ENCODE measurements around the gene SPRY4.
"Not testable (repeated sequence)": the region's sequence is repeated elsewhere in the genome, so short reads cannot be mapped to it uniquely, and the experiment has no call there.

Gene SPRY4

DNA sequence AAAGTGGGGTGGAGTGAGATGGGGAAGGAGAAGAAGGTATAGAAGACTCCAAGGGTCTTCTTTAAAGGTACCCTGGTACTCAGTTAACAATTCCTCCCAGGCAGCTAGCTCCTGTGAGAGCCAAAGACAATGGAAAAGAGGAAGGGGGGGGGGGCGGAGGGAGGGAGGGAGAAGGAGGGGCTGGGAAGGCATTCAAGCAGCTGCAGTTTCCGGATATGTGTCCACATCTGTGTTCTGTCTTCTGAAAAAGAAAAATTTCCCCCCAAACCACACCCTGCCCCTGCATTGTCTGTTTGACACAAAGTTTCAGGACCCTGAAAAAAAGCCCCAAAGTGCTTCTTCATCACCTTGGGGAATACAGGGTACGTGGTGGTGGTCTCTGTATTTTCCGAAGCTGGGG, 11.1 kb downstream of the SPRY4 start:
- DNase-seq = no peak

DNA sequence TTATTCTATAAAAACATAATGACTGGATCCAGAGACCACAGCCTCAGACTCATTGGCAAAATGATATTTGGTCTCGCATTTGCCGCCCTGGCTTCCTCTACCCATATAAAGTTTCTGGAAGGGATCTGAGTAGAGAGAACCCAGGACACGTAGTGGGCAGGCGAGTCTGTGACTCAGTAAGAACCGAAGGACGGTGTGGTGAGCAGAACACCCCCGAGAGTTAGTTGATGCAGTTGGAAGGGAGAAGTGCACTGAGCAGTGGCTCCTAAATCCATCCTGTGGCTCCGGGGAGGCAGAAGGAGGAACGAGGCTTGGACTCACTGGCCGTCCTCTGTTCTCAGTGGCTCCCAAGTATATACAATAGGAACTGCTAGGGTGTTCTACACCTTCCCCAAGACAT, 11.5 kb downstream of the SPRY4 start:
- no peak for DNase-seq

DNA sequence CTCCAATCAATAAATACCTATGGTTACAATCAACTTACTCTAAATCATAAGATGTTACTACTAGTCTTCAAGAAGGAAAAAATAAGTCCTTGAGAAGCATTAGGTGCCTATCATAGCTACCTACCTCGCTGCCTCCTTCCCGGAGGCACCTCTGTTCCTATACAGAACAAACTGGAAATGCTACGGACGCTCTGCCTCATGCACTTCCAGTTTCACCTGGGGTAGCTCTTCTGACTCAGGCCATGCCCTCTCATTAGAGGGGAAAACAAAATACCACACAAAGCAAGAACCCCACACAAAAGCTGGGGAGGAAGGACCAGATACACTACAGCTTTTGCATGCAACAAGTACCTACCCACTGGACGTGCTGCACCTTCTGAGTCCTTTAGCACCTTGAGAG, 12.4 kb downstream of the SPRY4 start:
- no peak for DNase-seq

DNA sequence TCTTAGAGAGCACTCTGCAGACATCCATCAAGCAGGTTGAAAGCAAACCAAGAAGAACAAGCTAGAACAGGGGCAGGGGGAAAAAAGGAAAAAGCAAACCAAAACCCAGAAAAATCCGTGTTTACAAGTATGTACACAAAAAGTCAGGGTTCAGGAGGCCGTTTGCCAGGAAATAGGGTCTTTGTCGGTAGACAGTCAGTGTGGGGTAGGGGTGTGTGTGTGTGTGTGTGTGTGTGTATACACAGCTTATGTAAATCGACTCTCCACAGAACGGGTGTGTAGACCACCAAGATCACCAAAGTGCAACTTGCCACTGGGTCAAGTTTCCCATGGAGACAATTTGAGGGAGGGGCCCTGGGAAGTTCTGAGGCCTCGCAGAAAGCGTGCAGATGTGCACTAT, 13.1 kb downstream of the SPRY4 start:
- DNase-seq = no peak

DNA sequence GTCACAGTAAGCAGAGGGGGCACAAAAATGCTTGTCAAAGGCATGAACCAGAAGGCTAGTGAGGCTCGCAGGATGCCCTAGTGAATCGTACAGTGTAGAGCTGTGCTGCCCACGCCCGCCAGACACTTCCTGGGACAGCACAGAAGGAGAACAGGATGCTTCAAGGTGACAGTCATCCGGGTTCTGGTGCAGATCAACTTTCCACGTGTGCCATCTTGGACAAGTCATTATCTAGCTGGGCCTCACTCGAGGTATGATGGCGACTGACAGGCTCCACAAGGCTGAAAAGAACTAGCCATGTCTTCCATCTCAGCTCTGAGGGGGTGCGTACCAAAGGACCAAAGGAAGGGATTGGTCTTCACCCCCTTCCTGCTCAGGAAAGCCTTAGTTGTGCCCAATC, 14.0 kb downstream of the SPRY4 start:
- DNase-seq = no peak

DNA sequence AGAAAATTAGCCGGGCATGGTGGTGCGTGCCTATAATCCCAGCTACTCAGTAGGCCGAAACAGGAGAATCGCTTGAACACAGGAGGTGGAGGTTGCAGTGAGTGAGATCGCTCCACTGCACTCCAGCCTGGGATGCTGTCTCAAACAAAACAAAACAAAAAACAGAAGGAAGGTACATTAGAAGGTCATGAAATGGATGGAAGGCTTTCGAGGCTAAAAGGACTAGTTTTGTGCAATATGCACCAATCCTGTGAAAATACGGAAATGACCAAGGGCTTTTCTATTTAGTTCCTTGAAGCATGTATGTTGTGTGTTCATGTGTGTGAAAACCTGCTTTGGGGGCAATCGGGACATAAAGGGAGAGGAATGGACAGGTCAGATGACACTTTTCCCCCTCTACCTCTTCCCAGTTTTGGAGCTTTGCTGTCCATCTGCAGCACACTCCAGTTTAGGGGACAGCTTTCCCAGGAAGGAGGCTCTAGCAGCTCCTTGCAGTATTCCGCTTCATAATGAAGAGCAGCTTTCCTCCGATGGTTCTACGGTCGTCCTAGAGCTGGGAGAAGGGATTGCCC, 15.0 kb downstream of the SPRY4 start:
- no peak for DNase-seq

DNA sequence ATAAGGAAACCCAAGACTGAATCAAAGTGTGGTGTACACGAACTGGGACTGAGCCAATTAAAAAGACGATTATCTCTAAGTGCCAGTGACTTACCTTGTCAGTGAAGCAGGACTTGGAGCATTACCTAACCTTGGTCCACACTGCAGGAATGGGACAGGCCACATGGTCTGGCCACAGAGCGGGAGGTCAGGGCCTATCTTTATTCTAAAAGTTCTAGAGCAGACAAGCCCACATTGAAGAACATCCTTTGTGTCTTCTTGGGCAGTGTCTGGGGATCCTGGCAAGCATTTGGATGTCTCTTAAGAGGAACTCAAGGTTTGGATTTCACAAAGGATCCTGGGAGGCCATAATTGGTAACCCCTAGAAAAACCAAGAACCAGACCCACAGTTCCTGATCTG, 16.5 kb downstream of the SPRY4 start:
- no peak for DNase-seq

DNA sequence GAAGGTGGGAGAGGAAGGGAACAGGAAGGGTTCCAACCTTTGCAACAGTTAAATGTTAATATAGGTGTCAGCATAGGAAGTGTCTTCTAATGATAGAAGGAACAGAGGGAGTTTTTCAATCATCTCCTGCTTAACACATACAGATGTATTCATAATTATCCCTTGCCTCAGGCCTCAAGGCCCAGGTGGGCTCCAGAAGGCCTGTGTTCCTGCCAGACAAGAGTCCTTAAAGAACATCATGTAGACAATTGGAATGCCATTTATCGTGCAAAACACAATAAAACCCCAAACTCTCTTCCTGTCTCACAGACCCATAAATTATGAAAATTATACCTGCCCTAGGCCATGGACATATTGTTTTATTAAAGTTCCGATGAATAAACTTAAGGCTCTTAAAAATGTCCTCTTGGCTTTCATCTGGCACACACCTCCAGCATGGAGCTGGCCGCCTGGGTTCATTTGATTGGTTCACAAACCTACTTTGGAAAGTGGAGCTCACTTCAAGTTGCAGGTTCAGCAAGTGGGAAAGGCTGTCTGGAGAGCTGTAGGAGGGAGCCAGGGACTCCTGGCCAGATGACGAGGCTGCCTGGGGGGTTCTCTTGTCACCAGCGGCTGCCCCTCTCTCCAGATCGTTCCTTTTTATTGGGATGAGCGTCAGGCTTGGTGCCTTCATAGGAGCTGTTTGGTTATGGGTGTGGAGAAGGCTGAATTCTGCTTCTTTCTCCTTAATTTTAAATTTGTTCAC, 17.5 kb downstream of the SPRY4 start:
- no peak for DNase-seq

DNA sequence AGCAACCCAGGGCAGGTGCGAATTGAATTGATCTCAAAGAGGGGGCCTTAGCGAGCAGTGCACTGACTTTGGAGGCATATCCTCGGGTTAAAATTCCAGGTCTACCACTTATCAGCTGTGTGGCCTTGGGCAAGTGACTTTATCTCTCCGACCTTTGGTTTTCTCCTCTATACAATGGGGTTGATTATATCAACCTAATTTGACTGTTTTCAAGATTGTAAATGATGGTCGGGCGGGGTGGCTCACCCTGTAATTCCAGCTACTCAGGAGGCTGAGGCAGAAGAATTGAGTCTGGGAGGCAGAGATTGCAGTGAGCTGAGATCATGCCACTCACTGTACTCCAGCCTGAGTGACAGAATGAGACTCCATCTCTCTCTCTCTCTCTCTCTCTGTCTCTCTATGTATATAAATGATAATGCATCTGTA, 18.7 kb downstream of the SPRY4 start:
- DNase-seq = no peak

DNA sequence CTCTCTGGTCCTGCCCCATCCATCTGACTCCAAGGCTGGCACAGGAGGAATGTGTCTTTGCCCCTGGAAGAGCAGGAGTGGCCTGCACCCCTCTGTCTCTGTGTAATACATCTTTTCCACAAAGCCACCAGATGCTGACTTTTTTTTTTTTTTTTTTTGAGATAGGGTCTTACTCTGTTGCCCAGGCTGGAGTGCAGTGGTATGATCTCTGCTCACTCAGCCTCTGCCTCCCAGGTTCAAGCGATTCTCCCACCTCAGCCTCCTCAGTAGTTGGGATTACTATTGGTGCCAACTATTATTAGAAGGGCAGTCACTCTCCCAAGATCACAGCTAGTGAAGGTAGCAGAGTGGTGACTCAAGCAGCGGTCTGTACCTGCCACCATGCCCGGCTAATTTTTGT, 19.6 kb downstream of the SPRY4 start:
- DNase-seq = no peak

DNA sequence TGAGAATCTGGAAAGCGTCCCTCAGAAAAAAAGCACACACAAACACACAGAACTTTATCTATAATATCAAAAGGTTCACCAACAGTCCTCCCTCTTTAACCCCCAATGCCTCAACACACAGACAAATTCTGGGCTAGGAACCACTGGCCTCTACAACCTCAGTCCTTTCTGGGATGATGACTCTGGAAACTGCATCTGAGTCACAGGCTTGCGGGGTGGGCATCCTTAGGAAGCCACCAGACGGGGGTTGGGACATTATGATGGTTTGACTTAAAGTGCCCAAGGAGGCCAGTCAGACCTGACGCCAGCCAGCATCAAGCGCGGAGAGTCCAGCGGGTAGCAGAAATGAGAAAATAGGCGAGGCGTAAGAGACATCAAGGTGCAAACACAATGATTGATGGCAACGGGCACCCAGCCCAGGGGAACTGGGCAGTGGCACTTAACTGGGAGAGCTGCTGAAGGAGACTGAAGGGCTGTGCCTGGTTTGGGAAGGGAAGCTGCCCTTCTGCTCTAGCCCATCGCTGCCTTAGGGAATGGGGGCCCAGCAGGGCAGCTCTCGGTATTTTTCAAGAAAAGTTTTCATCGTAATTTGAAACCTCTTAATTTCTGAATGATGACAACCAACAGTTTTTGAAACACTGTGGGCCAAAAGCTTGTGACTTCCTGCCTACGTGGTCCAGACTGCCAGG, 20.7 kb downstream of the SPRY4 start:
- DNase-seq = no peak

DNA sequence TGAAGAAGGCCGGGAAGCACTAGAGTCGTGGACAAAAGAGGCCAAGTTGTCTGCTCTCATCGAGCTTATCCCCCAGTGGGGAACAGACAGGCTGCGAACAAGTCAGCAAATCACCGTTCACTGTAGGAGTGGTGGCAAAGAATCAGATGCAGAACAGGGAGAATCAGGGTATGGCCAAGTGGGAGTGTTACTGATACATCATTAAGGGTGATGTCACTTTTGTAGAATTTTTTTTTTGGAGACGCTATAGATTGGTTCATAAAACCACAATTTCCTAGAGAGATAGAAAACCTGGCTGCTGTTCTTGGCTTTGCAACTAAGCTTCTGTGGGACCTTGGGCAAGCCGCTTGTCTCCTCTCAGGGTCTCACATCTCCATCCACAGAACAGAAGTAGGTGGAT, 21.3 kb downstream of the SPRY4 start:
- DNase-seq = no peak

DNA sequence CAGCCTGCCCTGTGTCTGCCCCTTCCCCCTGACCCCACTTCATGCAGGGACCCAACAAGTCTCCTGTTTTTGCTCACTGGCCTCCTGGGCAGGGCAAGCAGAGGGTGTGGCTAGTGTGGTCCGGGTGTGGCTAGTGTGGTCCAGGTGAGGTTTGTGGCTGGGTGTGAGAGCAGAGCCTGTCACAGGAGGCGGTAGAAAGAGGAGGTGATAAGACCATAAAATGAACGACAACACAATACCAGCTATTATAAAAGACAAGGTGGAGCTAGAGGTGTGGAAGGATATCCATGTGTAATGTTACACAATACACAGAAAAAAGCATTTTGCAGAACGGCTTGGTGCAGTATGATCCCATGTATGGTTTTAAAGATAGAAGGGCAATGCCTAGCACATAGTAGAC, 23.3 kb downstream of the SPRY4 start:
- DNase-seq = no peak

DNA sequence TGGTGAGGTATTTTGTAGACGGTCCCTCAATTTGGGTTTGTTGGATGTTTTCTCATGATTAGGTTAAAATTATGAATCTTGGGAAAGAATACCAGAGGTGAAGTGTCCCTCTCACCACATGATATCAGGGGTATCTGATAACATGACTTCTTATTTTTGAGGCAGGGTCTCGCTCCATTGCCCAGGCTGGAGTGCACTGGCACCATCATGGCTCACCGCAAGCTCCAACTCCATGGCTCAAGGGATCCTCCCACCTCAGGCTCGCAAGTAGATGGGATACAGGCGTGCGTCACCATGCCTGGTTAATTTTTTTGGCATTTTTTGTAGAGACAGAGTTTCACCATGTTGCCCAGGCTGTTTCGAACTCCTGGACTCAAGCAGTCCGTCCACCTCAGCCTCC, 24.1 kb downstream of the SPRY4 start:
- no peak for DNase-seq

DNA sequence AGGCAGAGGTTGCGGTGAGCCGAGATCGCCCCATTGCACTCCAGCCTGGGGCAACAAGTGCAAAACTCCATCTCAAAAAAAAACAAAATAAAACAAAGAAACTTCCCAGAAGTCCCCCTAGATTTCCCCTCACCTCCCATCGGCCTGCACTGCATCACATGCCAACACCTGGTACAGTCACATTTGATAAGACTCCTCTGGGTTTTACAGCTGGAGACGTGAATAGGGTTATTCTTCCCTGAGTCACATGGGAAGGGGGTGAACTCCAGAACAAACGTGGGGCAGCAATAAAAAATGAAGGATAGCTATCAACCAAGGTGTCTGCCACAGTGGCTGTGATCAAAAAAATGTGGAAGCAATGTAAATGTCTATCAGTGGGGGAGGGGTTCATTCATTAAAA, 26.0 kb downstream of the SPRY4 start:
- DNase-seq = no peak

DNA sequence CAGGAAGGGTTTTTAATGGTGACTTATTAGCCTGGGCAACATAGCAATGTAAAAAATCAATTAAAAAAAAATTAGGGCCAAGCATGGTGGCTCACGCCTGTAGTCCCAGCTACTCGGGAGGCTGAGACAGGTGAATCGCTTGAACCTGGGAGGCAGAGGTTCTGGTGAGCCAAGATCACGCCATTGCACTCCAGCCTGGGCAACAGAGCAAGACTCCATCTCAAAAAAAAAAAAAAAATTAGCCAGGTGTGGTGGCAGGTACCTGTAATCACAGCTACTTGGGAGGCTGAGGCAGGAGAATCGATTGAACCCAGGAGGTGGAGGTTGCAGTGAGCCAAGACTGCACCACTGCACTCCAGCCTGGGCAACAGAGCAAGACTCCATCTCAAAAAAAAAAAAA, 27.0 kb downstream of the SPRY4 start:
- not testable (repeated sequence) for DNase-seq

DNA sequence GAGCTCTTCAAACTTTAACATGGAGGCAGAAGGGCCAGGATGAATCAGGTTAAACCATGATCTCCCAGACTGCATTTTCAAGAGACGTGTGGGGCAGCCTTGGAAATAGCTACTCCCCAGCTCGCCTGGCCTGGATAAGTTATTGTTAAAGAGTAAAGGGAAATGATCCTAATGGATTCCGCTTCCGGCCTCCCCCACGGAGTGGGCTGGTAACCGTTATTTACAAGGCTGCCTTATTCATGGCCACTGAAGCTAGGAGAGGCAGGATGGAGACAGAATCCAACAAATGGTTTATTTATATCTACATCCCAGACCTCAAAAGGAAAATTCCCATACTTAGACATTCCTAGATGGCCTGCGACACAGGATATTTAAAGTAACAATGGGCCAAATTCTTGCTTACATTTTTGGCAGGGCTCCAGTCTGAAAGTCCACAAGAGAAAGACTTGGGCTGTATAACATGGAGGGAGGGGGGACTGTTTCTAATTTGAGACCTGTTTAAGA, 27.9 kb downstream of the SPRY4 start:
- no peak for DNase-seq

DNA sequence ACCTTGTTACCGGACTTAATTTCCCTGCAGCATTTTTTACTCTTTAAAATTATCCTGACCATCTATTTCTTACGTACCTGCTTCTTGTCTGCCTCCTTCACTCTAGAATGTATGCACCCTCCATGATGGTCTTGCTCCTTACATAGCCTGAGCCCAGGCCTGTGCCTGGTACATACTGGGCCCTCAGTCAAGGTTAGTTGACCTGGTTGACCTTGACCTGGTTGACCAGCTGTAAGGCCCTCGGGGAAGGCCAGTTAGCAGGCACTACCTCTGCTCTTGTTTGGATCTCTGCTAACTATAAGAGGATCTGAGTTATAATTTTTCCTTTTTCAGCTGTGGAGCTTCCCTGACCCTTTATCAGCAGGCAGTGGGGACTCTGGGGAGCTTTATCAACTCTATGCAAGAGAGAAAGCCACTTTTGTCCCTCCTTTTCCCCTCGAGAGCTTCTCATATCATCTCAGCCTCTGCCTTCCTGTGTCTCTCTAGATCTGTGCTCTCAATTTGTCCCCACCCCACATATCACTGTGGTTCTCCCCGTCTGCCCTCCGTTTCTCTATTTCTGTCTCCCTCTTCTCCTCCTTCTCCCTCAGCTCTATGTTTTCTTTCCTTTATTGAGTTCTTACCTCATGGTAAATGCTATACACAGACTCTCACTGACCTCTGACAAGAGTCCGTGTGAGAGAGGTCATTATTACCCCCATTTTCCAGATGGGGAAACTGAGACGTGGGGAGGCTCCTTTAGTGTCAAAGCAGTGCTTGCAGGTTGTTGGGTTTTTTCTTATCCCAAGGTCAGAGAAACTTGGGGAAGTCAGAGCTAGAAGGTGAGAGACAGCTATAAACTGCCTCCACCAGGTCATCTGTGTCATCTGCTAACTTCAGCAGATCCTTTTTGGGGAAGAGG, 28.6 kb downstream of the SPRY4 start:
- no peak for DNase-seq

DNA sequence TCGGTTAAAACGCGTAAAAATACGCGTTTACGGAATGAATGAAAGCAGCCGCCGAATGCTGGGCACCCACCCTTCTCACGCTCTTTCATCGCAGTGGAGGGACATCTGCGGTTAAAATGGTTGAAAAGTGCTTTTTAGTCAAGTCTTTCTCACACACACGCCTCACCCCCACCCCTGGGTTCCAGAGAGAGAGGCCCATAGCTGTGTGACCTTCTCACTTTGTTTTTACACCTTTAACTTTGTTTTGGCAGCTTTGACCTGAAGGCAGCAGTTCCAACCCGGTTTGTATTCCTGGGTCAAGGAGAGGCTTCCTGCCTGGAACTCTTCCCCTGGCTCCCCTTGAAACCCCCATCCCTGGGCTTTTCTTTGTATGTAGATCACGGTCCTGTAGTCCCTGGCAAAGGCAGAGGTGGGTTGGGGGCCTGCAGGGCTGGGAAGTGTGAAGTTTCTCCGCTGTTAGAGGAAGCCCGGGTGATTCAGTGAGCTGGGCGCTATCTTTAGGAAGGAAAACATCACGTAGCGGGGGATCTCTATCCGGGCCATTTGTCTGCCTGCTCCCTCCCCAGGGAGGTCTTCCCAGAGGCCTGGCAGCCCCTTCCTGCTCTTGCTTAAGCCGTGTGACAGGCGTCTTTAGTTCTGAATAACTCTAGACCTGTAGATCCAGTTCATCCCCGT, 29.6 kb downstream of the SPRY4 start:
- no peak for DNase-seq

DNA sequence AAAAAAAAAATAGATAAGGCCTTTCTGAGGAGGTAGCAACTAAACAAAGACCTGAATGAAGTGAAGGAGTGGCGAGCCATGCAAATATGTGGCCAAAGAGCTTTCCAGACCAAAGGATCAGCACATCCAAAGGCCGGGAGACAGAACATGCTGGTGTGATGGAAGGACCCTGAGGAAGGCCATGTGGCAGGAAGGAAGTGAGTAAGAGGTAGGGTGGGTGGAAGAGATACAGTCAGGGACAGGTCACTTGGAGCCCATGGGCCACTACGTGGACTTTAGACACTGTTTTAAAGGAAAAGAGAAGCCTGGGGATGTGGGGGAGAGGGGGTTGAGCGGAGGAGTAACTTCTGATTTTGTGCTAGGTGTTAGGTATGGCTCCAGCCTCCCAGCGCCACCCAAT, 31.3 kb downstream of the SPRY4 start:
- DNase-seq = no peak

DNA sequence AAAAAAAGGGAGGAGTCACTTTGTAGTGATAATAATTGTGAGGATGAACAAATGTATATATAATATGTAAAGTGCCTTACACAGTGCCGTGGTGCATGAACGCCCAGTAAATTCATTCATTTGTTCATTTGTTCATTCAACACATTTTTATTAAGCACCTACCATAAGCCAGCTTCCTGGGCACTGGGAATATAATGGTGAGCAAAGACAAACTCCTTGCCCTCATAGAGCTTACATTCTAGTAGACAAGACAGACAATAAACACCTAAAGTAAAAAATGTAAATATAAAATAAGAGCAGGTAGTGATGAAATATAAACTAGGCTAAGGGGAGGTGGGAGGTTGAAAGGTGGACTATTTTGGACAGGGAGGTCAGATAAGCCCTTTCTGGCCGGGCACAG, 32.0 kb downstream of the SPRY4 start:
- no peak for DNase-seq

DNA sequence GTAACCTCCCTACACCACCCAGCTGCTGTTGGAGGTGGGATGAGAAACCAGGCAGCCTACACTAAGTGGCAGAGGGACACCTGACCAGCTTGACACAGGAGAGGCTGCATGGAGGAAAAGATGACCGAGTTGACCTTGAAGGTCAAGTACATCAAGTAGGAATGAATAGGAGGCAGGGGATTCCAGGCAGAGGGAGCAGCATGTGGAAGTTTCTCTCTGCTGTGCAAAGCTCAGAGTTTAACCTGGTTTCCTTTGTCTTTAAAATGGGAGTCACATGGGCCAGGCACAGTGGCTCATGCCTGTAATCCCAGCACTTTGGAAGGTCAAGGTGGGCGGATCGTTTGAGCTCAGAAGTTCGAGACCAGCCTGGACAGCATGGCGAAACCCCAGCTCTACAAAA, 32.6 kb downstream of the SPRY4 start:
- DNase-seq = no peak
